Natural killer cell (primary cell): Measurements from ENCODE around the gene CD151. TPM values are rescaled to one million over a fixed set of nuclear protein-coding genes. Genes with fewer than 3 reads are reported as not detected.
A peak's percentile ranks its signal among the peaks of the same experiment; 100 is the strongest.

Experiments
- ATAC-seq, 3 donors: fragments of 150-1000 bp in 2 of 3; fragments of 200-7000 bp in 1 of 3; cut with Tn5 transposase; 1 replicate in 1 of 3; 2 replicates in 2 of 3; pipeline ENCODE4 v1.10.0; 2021; ENCODE audit warnings: mild to moderate bottlenecking in 2 of 3, moderate library complexity in 2 of 3
- DNase-seq, 2 donors: peaks; one replicate each; pipeline versions ENCODE4 v3.0.0 to v3.0.0-alpha.2; 2013 to 2021; ENCODE audit warnings: mixed read lengths in 1 of 2
- H3K27ac ChIP-seq: one replicate; pipeline ENCODE4 v1.5.1; 2013; ENCODE audit warnings: mild to moderate bottlenecking, low read length
- H3K27me3 ChIP-seq: one replicate; pipeline ENCODE4 v1.6.1; 2013; ENCODE audit warnings: low read length; ENCODE audit not compliant: control insufficient read depth, insufficient read depth
- H3K36me3 ChIP-seq: one replicate; pipeline ENCODE4 v1.6.1; 2013; ENCODE audit warnings: low read length; ENCODE audit not compliant: control insufficient read depth, insufficient read depth
- H3K4me1 ChIP-seq: one replicate; pipeline ENCODE4 v1.6.1; 2013; ENCODE audit warnings: low read length; ENCODE audit not compliant: control insufficient read depth, insufficient read depth
- H3K4me3 ChIP-seq: one replicate; pipeline ENCODE4 v1.5.1; 2013; ENCODE audit warnings: low read length
- H3K9me3 ChIP-seq: one replicate; pipeline ENCODE4 v1.6.1; 2013; ENCODE audit warnings: low read length; ENCODE audit not compliant: control insufficient read depth, insufficient read depth
- H3K27ac Mint-ChIP-seq, 2 donors: one replicate each; pipeline ENCODE4 v1.8.0; 2022; ENCODE audit warnings: mild to moderate bottlenecking in 2 of 2, mixed read lengths in 2 of 2, moderate library complexity in 1 of 2
- H3K27me3 Mint-ChIP-seq, 2 donors: one replicate each; pipeline ENCODE4 v1.8.0; 2022; ENCODE audit warnings: low read depth in 2 of 2, mixed read lengths in 2 of 2
- H3K36me3 Mint-ChIP-seq: one replicate; pipeline ENCODE4 v1.8.0; 2022; ENCODE audit warnings: mixed read lengths
- H3K4me1 Mint-ChIP-seq, 2 donors: one replicate each; pipeline ENCODE4 v1.8.0; 2022; ENCODE audit warnings: mixed read lengths in 2 of 2
- H3K4me3 Mint-ChIP-seq: one replicate; pipeline ENCODE4 v1.8.0; 2022; ENCODE audit warnings: mild to moderate bottlenecking, moderate library complexity, mixed read lengths
- H3K9me3 Mint-ChIP-seq, 2 donors: one replicate each; pipeline ENCODE4 v1.8.0; 2022; ENCODE audit warnings: mixed read lengths in 2 of 2
- CTCF ChIP-seq: fragments of 200-600 bp; IDR thresholded peaks from one replicate; pipeline ENCODE4 v1.8.0; 2022; ENCODE audit warnings: antibody characterized with exemption
- WGBS: methylation state at CpG from one replicate; pipeline ENCODE4 v1.1.7; 2013; ENCODE audit warnings: missing lambda C conversion rate; ENCODE audit not compliant: insufficient coverage; 5-methylcytosine and 5-hydroxymethylcytosine counted together
- intact Hi-C: fragments of 100-400 bp; cut with micrococcal nuclease; formaldehyde crosslinking; loops from one replicate; pipeline ENCODE4 v1.14.2; 2022
- total RNA-seq, 4 donors: library from RNA; stranded (reverse); fragments of 120-200 nt in 1 of 4; gene quantifications; one replicate each; pipeline versions ENCODE4 v1.2.3 to v1.2.4, GENCODE V29; 2013 to 2022

The CD151 gene
- total RNA-seq, 3 donors from 2014 or later (not counting 1 experiment from before 2014, with no cell fraction given) = 40.9 to 68.3 (median 52.9) TPM

DNA sequence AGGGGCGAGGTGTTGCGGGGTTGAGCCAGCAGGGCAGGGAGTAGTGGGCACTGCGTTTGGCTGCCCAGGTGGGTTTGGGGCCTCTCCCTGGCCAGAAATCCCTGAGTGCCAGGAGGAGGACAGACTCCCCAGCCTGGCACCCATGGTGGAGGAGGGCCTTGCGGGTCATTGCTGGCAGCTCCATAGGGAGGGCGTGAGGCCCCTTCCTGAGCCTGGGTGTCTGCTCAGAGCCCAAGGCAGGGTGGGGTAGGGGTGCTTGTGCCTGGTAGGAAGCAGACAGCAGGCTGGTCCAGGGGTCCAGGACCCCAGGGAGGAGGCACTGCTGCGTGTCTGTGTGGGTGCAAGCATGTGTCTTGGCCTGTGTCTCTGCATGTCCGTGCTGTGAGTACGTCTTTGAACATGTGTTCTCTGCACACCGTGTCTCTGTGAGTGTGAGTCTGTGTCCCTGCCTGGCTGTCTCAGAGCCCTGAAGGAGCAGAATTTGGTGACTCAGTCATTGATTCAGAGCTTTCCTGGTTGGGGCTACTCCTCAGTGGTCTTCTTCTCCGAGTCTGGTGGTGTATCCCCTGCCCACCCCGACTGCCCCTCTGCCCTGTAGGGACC lies 13.8 kb downstream of the CD151 start:
- no peak for TF ChIP-seq CTCF
- Mint-ChIP-seq H3K36me3 (no peaks in the 10 kb centered on the region), H3K4me1 (peaks cover 0 to 29% of the 10 kb centered on the region in 2 donors), H3K27ac (no peak overlapping the region), H3K27me3 (no peaks in the 10 kb centered on the region), H3K9me3 (no peaks in the 10 kb centered on the region), H3K4me3 (no peak overlapping the region)
- intact Hi-C loops = loop anchor here (10.0 kb wide), 1 partner anchor 68 kb away; the partner anchor contains the start of gene CHID1
- ATAC-seq (no peak), DNase-seq (no peak)
- Histone ChIP-seq H3K4me3 (no peak overlapping the region), H3K27me3 (peaks cover 6% of the 10 kb centered on the region), H3K36me3 (no peaks in the 10 kb centered on the region), H3K27ac (no peak overlapping the region), H3K4me1 (peaks cover 45% of the 10 kb centered on the region), H3K9me3 (no peaks in the 10 kb centered on the region)
- 84% methylated on average over 11 of the region's 11 CpGs for WGBS

DNA sequence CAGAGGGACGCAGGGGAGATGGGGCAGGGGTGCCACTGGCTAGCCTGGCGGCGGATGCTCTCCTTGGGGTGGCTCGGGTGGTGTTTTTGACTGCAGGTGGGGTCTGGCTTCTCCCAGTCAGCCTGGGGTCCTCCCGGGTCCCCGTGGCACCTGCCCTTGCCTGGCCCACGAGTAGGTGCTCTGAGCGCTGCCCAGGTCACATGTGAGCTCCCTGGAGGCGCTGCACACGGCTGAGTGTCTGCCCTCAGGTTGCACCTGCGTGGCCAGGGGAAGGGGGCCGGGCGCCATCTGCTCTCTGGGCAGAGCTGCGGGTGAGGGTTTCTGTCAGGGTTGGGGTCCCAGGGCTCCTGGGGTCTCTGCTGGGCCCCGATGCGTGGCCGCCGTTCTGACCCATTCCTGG lies 15.1 kb downstream of the CD151 start:
- Histone ChIP-seq H3K27ac (no peak overlapping the region), H3K4me3 (no peak overlapping the region), H3K36me3 (no peaks in the 10 kb centered on the region), H3K27me3 (peaks cover 6% of the 10 kb centered on the region), H3K4me1 (peaks cover 41% of the 10 kb centered on the region), H3K9me3 (no peaks in the 10 kb centered on the region)
- no peak overlapping the region for H3K4me3 Mint-ChIP-seq
- TF ChIP-seq CTCF = no peak
- H3K9me3 Mint-ChIP-seq = no peaks in the 10 kb centered on the region
- intact Hi-C loops = loop anchor here (1.0 to 10.0 kb wide), 2 partner anchors 67 to 203 kb away; partner anchors contain the start of gene CHID1
- H3K27me3 Mint-ChIP-seq = no peaks in the 10 kb centered on the region
- no peaks in the 10 kb centered on the region for H3K36me3 Mint-ChIP-seq
- ATAC-seq (no peak), DNase-seq (no peak)
- WGBS = 66% methylated on average over 17 of the region's 18 CpGs
- H3K4me1 Mint-ChIP-seq = peaks cover 0 to 29% of the 10 kb centered on the region in 2 donors
- H3K27ac Mint-ChIP-seq = no peak overlapping the region

GRCh38 chr11:848380-848931 lies 15.7 kb downstream of the CD151 start:
- DNase-seq (peak; percentile 65 to 80), ATAC-seq (peak; percentile 81 to 84 (median 82))
- no peaks in the 10 kb centered on the region for H3K9me3 ChIP-seq
- TF ChIP-seq CTCF = peak; percentile 79
- H3K36me3 Mint-ChIP-seq = no peaks in the 10 kb centered on the region
- H3K4me3 Mint-ChIP-seq = peak overlapping the region; percentile 55
- peaks cover 6% of the 10 kb centered on the region for H3K27me3 ChIP-seq
- H3K27me3 Mint-ChIP-seq = no peaks in the 10 kb centered on the region
- peaks cover 36% of the 10 kb centered on the region for H3K4me1 ChIP-seq
- H3K9me3 Mint-ChIP-seq = no peaks in the 10 kb centered on the region
- peaks cover 0 to 26% of the 10 kb centered on the region in 2 donors for H3K4me1 Mint-ChIP-seq
- 24% methylated on average over 14 of the region's 14 CpGs for WGBS
- intact Hi-C loops = loop anchor here (1.0 to 10.0 kb wide), 2 partner anchors 66 to 203 kb away; partner anchors contain the start of gene CHID1
- no peak overlapping the region for H3K27ac Mint-ChIP-seq
- H3K36me3 ChIP-seq = no peaks in the 10 kb centered on the region
- H3K4me3 ChIP-seq = no peak overlapping the region
- H3K27ac ChIP-seq = no peak overlapping the region
